Memory B cell (primary cell): ENCODE results near the gene NBAS.
"Not testable (repeated sequence)": the region's sequence is repeated elsewhere in the genome, so short reads cannot be mapped to it uniquely, and the experiment has no call there.

Experiments used
- ATAC-seq: fragments of 150-1000 bp; cut with Tn5 transposase; 2 replicates; pipeline ENCODE4 v1.10.0; 2021; ENCODE audit warnings: low read depth, mild to moderate bottlenecking, moderate library complexity
- DNase-seq, 2 donors: peaks; one replicate each; pipeline ENCODE4 v3.0.0; 2022; ENCODE audit warnings: low spot score in 2 of 2
- H3K27ac Mint-ChIP-seq: one replicate; pipeline ENCODE4 v1.8.0; 2022; ENCODE audit warnings: mild to moderate bottlenecking, moderate library complexity, mixed read lengths
- H3K27me3 Mint-ChIP-seq: one replicate; pipeline ENCODE4 v1.8.0; 2022; ENCODE audit warnings: mixed read lengths
- H3K36me3 Mint-ChIP-seq: one replicate; pipeline ENCODE4 v1.8.0; 2022; ENCODE audit warnings: mild to moderate bottlenecking, mixed read lengths
- H3K4me1 Mint-ChIP-seq: one replicate; pipeline ENCODE4 v1.8.0; 2022; ENCODE audit warnings: mixed read lengths
- H3K4me3 Mint-ChIP-seq: one replicate; pipeline ENCODE4 v1.8.0; 2022; ENCODE audit warnings: mild to moderate bottlenecking, moderate library complexity, mixed read lengths
- H3K9me3 Mint-ChIP-seq: one replicate; pipeline ENCODE4 v1.8.0; 2022; ENCODE audit warnings: mixed read lengths

The NBAS gene

DNA sequence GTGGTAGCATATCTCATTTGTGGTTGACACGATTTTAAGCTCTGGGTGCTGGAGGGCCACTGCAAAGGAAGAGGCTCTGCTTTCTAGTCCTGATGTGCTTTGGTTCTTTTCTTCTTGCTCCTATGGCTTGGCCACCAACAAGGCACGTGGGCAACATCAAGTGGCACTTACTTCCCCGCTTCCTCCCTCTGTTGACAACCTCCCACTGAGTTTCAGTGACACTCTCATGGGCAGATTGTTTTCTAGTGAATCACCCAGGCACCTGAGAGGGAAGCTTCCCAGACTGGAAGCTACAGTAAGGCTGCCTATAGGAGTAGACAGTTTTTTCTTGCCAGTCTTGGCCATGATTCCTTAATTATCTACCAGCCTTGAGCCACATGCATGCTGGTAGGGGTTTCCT is 89.0 kb downstream of the NBAS start:
- peaks cover 3% of the 10 kb centered on the region for H3K4me1 Mint-ChIP-seq
- DNase-seq: no peak
- no peak overlapping the region for H3K27ac Mint-ChIP-seq
- no peaks in the 10 kb centered on the region for H3K27me3 Mint-ChIP-seq
- H3K4me3 Mint-ChIP-seq: no peak overlapping the region
- ATAC-seq: no peak
- H3K36me3 Mint-ChIP-seq: peaks cover 59% of the 10 kb centered on the region
- peaks cover 4% of the 10 kb centered on the region for H3K9me3 Mint-ChIP-seq

GRCh38 chr2:15471606-15472005 is 89.5 kb downstream of the NBAS start:
- peaks cover 59% of the 10 kb centered on the region for H3K36me3 Mint-ChIP-seq
- no peak overlapping the region for H3K27ac Mint-ChIP-seq
- DNase-seq: no peak
- H3K4me1 Mint-ChIP-seq: peaks cover 3% of the 10 kb centered on the region
- ATAC-seq: no peak
- peaks cover 4% of the 10 kb centered on the region for H3K9me3 Mint-ChIP-seq
- no peak overlapping the region for H3K4me3 Mint-ChIP-seq
- H3K27me3 Mint-ChIP-seq: no peaks in the 10 kb centered on the region

- no peak for DNase-seq
- no peak overlapping the region for H3K4me3 Mint-ChIP-seq
- H3K9me3 Mint-ChIP-seq: peaks cover 3% of the 10 kb centered on the region
- peaks cover 12% of the 10 kb centered on the region for H3K4me1 Mint-ChIP-seq
- H3K27me3 Mint-ChIP-seq: no peaks in the 10 kb centered on the region
- H3K36me3 Mint-ChIP-seq: peaks cover 39% of the 10 kb centered on the region
- ATAC-seq: no peak
- no peak overlapping the region for H3K27ac Mint-ChIP-seq
These were observed 101.0 kb downstream of the NBAS start for GRCh38 chr2:15460112-15460620.

- Mint-ChIP-seq H3K4me3 (no peak overlapping the region), H3K36me3 (peaks cover 33% of the 10 kb centered on the region), H3K4me1 (peaks cover 2% of the 10 kb centered on the region), H3K9me3 (peaks cover under 1% of the 10 kb centered on the region), H3K27me3 (no peaks in the 10 kb centered on the region), H3K27ac (no peak overlapping the region)
- DNase-seq (no peak), ATAC-seq (no peak)
These were observed 102.9 kb downstream of the NBAS start for GRCh38 chr2:15458277-15458676.

DNA sequence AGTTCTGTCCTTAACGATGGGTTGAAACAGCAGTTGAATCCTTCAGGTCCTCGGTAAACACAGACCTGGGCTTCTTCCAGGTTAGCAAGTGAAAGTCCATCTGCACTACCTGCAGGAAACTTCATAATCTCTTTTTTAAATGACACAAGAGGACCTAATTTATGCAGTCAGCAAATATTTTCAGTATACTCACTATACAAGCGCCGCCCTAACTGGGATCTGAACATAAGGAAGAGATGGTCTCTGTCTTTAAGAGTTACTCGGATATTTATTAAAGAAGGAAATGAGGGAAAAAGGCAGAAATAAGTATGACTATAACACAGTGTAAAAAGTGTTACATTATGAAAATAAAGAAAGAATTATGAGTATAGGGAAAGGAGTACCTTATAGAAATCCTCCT is 103.3 kb downstream of the NBAS start:
- Mint-ChIP-seq H3K27me3 (no peaks in the 10 kb centered on the region), H3K27ac (no peak overlapping the region), H3K4me1 (no peaks in the 10 kb centered on the region), H3K4me3 (no peak overlapping the region), H3K9me3 (no peaks in the 10 kb centered on the region), H3K36me3 (peaks cover 32% of the 10 kb centered on the region)
- ATAC-seq (no peak), DNase-seq (no peak)

DNA sequence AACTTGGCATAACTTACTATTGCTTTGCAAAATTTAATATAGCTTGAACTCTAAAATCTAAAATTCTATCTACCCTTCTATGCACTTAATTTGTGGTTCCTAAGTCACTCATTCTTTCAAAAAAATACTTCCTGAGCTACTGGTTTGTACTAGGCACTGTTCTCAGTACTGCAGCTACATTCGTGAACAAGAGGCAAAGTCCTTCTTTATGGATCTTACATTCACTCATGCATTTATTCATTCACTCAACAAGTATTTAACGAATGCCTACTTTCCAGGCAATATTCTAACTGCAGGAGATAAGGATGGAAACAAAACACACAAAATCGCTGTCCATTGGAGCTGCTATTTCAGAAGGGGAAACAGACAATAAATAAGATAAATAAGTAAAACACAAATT is 104.8 kb downstream of the NBAS start:
- Mint-ChIP-seq H3K9me3 (no peaks in the 10 kb centered on the region), H3K27ac (no peak overlapping the region), H3K27me3 (no peaks in the 10 kb centered on the region), H3K4me3 (no peak overlapping the region), H3K4me1 (no peaks in the 10 kb centered on the region), H3K36me3 (peaks cover 29% of the 10 kb centered on the region)
- DNase-seq (no peak), ATAC-seq (no peak)

DNA sequence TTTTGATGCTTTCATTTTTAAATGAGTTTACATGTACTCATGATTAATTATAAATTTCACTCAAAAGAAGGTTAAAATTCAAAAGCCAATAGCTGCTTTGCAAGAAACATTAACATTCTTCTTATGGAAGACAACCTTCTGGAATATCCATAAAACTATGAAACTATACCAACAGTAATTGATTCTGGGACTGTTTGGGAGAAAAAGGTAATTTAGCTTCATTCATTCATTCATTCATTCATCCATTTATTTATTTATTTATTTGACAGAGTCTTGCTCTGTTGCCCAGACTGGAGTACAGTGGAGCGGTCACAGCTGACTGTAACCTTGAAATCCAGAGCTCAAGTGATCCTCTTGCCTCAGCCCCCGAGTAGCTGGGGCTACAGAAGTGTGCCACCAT is 110.3 kb downstream of the NBAS start:
- Mint-ChIP-seq H3K4me1 (no peaks in the 10 kb centered on the region), H3K36me3 (peaks cover 27% of the 10 kb centered on the region), H3K27ac (no peak overlapping the region), H3K4me3 (no peak overlapping the region), H3K27me3 (no peaks in the 10 kb centered on the region), H3K9me3 (peaks cover 3% of the 10 kb centered on the region)
- ATAC-seq (no peak), DNase-seq (no peak)

GRCh38 chr2:15449556-15450236 is 111.4 kb downstream of the NBAS start:
- H3K4me3 Mint-ChIP-seq: no peak overlapping the region

DNA sequence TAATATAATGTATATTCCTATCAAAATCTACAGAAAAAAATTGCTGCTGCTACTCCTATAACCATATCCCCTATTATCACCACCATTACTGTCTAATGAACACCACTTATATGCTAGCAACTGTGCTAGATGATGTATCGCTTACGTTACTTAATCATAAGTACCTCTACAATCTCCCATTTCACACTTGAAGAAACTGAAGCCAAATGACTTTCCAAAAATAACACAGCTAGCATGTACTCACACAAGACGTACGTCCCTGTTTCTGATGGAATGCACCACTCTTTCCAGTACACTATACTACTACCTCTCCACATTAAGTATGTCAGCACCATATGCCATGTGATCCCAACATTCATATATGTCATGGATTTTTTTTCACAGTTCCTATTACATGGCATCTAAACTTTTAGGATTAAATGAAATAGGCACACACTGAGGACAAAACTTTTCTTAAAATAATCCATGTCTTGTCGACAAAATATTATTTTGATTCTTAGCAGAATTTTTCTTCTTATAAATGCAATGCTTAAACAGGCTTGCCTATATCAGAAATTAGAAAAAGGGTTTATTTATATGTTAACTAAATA is 112.8 kb downstream of the NBAS start:
- DNase-seq (no peak), ATAC-seq (no peak)
- Mint-ChIP-seq H3K9me3 (peaks cover 5% of the 10 kb centered on the region), H3K4me3 (no peak overlapping the region), H3K27me3 (no peaks in the 10 kb centered on the region), H3K36me3 (peaks cover 28% of the 10 kb centered on the region), H3K4me1 (no peaks in the 10 kb centered on the region), H3K27ac (no peak overlapping the region)

More at GRCh38 chr2:15449556-15450236, 111.4 kb downstream of the NBAS start:
- H3K27me3 Mint-ChIP-seq: no peaks in the 10 kb centered on the region
- H3K9me3 Mint-ChIP-seq: peaks cover 5% of the 10 kb centered on the region
- ATAC-seq (no peak), DNase-seq (no peak)
- no peaks in the 10 kb centered on the region for H3K4me1 Mint-ChIP-seq
- H3K27ac Mint-ChIP-seq: peak overlapping the region; percentile 72
- peaks cover 29% of the 10 kb centered on the region for H3K36me3 Mint-ChIP-seq

GRCh38 chr2:15447381-15447780 is 113.8 kb downstream of the NBAS start:
- Mint-ChIP-seq H3K27me3 (no peaks in the 10 kb centered on the region), H3K4me1 (no peaks in the 10 kb centered on the region), H3K36me3 (peaks cover 27% of the 10 kb centered on the region), H3K27ac (no peak overlapping the region), H3K4me3 (no peak overlapping the region), H3K9me3 (peaks cover 5% of the 10 kb centered on the region)
- DNase-seq (no peak), ATAC-seq (no peak)

DNA sequence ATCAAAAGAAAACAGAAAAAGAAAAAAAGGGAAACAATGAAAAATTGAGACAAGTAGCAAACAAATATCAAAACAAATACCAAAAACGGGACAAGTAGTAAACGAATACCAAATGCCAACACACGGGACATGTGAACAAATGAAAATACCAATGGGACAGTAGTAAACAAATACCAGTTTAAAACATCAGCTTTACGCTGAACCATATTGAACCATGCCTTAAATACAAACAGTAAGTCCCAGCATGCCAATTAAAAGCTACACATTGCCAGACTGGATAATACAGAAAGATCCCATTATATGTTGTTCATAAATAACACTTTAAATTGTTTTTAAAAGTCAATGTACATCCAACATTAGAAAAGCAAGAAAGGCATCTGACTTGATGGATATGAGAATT is 114.2 kb downstream of the NBAS start:
- Mint-ChIP-seq H3K4me3 (no peak overlapping the region), H3K36me3 (peaks cover 27% of the 10 kb centered on the region), H3K27me3 (no peaks in the 10 kb centered on the region), H3K9me3 (peaks cover 5% of the 10 kb centered on the region), H3K4me1 (no peaks in the 10 kb centered on the region), H3K27ac (no peak overlapping the region)
- no peak for DNase-seq
- no peak for ATAC-seq

DNA sequence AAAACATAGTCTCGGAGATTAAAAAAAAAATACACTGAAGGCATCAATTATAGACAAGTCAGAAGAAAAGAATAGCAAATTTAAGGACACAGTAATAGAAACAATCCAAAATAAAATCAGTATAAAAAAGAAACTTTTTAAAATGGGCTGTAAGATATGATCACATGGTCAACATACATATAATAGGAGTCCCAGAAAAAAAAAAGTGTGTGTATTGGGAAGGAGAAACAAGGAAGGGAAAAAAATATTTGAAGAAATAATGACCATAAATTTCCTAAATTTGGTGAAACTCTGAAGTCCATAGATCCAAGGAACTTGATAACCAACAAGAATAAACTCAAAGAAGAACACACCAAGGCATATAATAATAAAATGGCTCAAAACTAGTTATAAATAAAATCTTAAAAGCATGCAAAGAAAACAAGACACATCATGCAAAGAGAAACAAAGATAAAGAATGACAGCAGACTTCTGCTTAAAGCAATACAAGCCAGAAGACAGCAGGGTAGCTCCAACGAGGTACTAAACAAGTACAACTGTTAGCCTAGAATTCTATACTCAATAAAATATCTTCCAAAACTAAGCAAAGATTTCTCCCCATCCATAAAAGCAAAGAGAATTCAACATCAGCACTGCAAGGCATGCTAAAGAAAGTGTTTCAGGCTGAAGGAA is 115.1 kb downstream of the NBAS start:
- Mint-ChIP-seq H3K36me3 (peaks cover 26% of the 10 kb centered on the region), H3K4me1 (no peaks in the 10 kb centered on the region), H3K27me3 (no peaks in the 10 kb centered on the region), H3K9me3 (peaks cover 5% of the 10 kb centered on the region), H3K4me3 (no peak overlapping the region), H3K27ac (no peak overlapping the region)
- no peak for DNase-seq
- ATAC-seq: no peak

- H3K4me3 Mint-ChIP-seq, H3K4me1 Mint-ChIP-seq, ATAC-seq, H3K9me3 Mint-ChIP-seq, H3K27ac Mint-ChIP-seq, DNase-seq, H3K27me3 Mint-ChIP-seq: not testable (repeated sequence)
- peaks cover 20% of the 10 kb centered on the region for H3K36me3 Mint-ChIP-seq
These were observed 121.2 kb downstream of the NBAS start for GRCh38 chr2:15439768-15440524.

- H3K36me3 Mint-ChIP-seq: peaks cover 22% of the 10 kb centered on the region
- not testable (repeated sequence) for H3K27me3 Mint-ChIP-seq, H3K4me3 Mint-ChIP-seq, DNase-seq, H3K9me3 Mint-ChIP-seq, H3K27ac Mint-ChIP-seq, H3K4me1 Mint-ChIP-seq, ATAC-seq
These were observed 121.8 kb downstream of the NBAS start for GRCh38 chr2:15439366-15439765.
